H9 (cell line): Measurements from ENCODE around the gene SEMA3A. TPM values are rescaled to one million over a fixed set of nuclear protein-coding genes. Genes with fewer than 3 reads are reported as not detected.

Experiments
- DNase-seq: peaks from one replicate; pipeline ENCODE4 v3.0.0-alpha.2; 2017
- H2AFZ ChIP-seq: one replicate; pipeline ENCODE4 v1.6.1; 2013; ENCODE audit warnings: mild to moderate bottlenecking, low read length, control low read depth, moderate library complexity
- H2AK5ac ChIP-seq: 2 replicates; pipeline ENCODE4 v1.6.1; 2013; ENCODE audit warnings: low read length, control low read depth, mixed read lengths; ENCODE audit not compliant: insufficient read length
- H2BK120ac ChIP-seq: one replicate; pipeline ENCODE4 v1.6.1; 2013; ENCODE audit warnings: low read depth, mild to moderate bottlenecking, low read length, control low read depth, inconsistent platforms; ENCODE audit not compliant: poor library complexity, severe bottlenecking
- H2BK12ac ChIP-seq: 2 replicates; pipeline ENCODE4 v1.6.1; 2013; ENCODE audit warnings: low read length, control low read depth, mixed read lengths, low read depth; ENCODE audit not compliant: insufficient read length
- H2BK15ac ChIP-seq: 2 replicates; pipeline ENCODE4 v1.6.1; 2013; ENCODE audit warnings: low read depth, low read length, control low read depth
- H2BK20ac ChIP-seq: one replicate; pipeline ENCODE4 v1.6.1; 2013; ENCODE audit warnings: low read depth, mild to moderate bottlenecking, low read length, control low read depth, inconsistent platforms; ENCODE audit not compliant: poor library complexity, severe bottlenecking
- H2BK5ac ChIP-seq: 2 replicates; pipeline ENCODE4 v1.6.1; 2013; ENCODE audit warnings: low read length, control low read depth, mixed read lengths; ENCODE audit not compliant: insufficient read length
- H3K14ac ChIP-seq: 2 replicates; pipeline ENCODE4 v1.6.1; 2013; ENCODE audit warnings: low read length, control low read depth; ENCODE audit not compliant: insufficient read depth
- H3K18ac ChIP-seq: 2 replicates; pipeline ENCODE4 v1.6.1; 2013; ENCODE audit warnings: low read depth, mild to moderate bottlenecking, mixed read lengths, low read length, control low read depth; ENCODE audit not compliant: insufficient read length
- H3K23ac ChIP-seq: 2 replicates; pipeline ENCODE4 v1.6.1; 2013; ENCODE audit warnings: low read length, control low read depth, mixed read lengths, low read depth; ENCODE audit not compliant: insufficient read length
- H3K23me2 ChIP-seq: 2 replicates; pipeline ENCODE4 v1.6.1; 2013; ENCODE audit warnings: low read depth, mild to moderate bottlenecking, mixed read lengths, low read length, control low read depth; ENCODE audit not compliant: insufficient read length, poor library complexity, severe bottlenecking
- H3K27ac ChIP-seq: 2 replicates; pipeline ENCODE4 v1.5.1; 2013; ENCODE audit warnings: low read length, control low read depth, mixed read lengths, low read depth; ENCODE audit not compliant: insufficient read length
- H3K27me3 ChIP-seq: 2 replicates; pipeline ENCODE4 v1.6.1; 2013; ENCODE audit warnings: low read length, control low read depth, inconsistent platforms; ENCODE audit not compliant: insufficient read depth
- H3K4ac ChIP-seq: 2 replicates; pipeline ENCODE4 v1.6.1; 2013; ENCODE audit warnings: low read depth, mild to moderate bottlenecking, control low read depth, inconsistent platforms, low read length, moderate library complexity
- H3K4me1 ChIP-seq: 2 replicates; pipeline ENCODE4 v1.6.1; 2013; ENCODE audit warnings: low read length, control low read depth, inconsistent platforms; ENCODE audit not compliant: insufficient read depth
- H3K4me2 ChIP-seq: 2 replicates; pipeline ENCODE4 v1.6.1; 2013; ENCODE audit warnings: low read length, control low read depth, mixed read lengths; ENCODE audit not compliant: insufficient read length, insufficient read depth
- H3K56ac ChIP-seq: 2 replicates; pipeline ENCODE4 v1.6.1; 2013; ENCODE audit warnings: low read depth, mild to moderate bottlenecking, mixed read lengths, low read length, control low read depth; ENCODE audit not compliant: insufficient read length
- H3K79me1 ChIP-seq: 2 replicates; pipeline ENCODE4 v1.6.1; 2013; ENCODE audit warnings: low read depth, mild to moderate bottlenecking, moderate library complexity, low read length, control low read depth, inconsistent platforms; ENCODE audit not compliant: insufficient read depth, poor library complexity, severe bottlenecking
- H3K79me2 ChIP-seq: 2 replicates; pipeline ENCODE4 v1.6.1; 2013; ENCODE audit warnings: low read length, control low read depth, inconsistent platforms; ENCODE audit not compliant: insufficient read depth
- H3K9ac ChIP-seq: 2 replicates; pipeline ENCODE4 v1.6.1; 2013; ENCODE audit warnings: low read length, control low read depth, mixed read lengths; ENCODE audit not compliant: insufficient read length; ENCODE audit errors: extremely low read depth
- H3K9me3 ChIP-seq: one replicate; pipeline ENCODE4 v1.6.1; 2013; ENCODE audit warnings: low read depth, low read length, inconsistent platforms; ENCODE audit not compliant: control insufficient read depth
- H3T11ph ChIP-seq: one replicate; pipeline ENCODE4 v1.6.1; 2013; ENCODE audit warnings: mild to moderate bottlenecking, low read length, control low read depth, inconsistent platforms
- H4K20me1 ChIP-seq: one replicate; pipeline ENCODE4 v1.6.1; 2013; ENCODE audit not compliant: control insufficient read depth, insufficient read length, insufficient read depth
- H4K5ac ChIP-seq: 2 replicates; pipeline ENCODE4 v1.6.1; 2013; ENCODE audit warnings: low read depth, mild to moderate bottlenecking, mixed read lengths, low read length, control low read depth; ENCODE audit not compliant: insufficient read length
- H4K8ac ChIP-seq: replicated peaks from 2 replicates; pipeline ENCODE4 v1.6.1; 2013; ENCODE audit warnings: low read length, control low read depth, mixed read lengths, low read depth; ENCODE audit not compliant: insufficient read length
- H4K91ac ChIP-seq: 2 replicates; pipeline ENCODE4 v1.6.1; 2013; ENCODE audit warnings: low read depth, mild to moderate bottlenecking, moderate library complexity, mixed read lengths, low read length, control low read depth; ENCODE audit not compliant: insufficient read length
- H3K27ac Mint-ChIP-seq, 3 experiments: 2 replicates in 2 of 3; 3 replicates in 1 of 3; pipeline ENCODE4 v1.8.0; 2020 to 2021; ENCODE audit warnings: mixed read lengths in 3 of 3, mild to moderate bottlenecking in 1 of 3, moderate library complexity in 1 of 3
- H3K27me3 Mint-ChIP-seq: 2 replicates; pipeline ENCODE4 v1.8.0; 2021; ENCODE audit warnings: low read depth, mild to moderate bottlenecking, moderate library complexity, mixed read lengths
- H3K36me3 Mint-ChIP-seq, 3 experiments: 2 replicates in 2 of 3; 3 replicates in 1 of 3; pipeline ENCODE4 v1.8.0; 2020 to 2021; ENCODE audit warnings: low read depth in 3 of 3, mixed read lengths in 3 of 3; ENCODE audit not compliant: insufficient read depth in 1 of 3
- H3K4me1 Mint-ChIP-seq, 2 experiments: 2 replicates each; pipeline ENCODE4 v1.8.0; 2020; ENCODE audit warnings: mixed read lengths in 2 of 2
- H3K4me3 Mint-ChIP-seq, 2 experiments: 2 replicates in 1 of 2; 3 replicates in 1 of 2; pipeline ENCODE4 v1.8.0; 2020 to 2021; ENCODE audit warnings: mild to moderate bottlenecking in 2 of 2, mixed read lengths in 2 of 2, moderate library complexity in 1 of 2
- H3K9me3 Mint-ChIP-seq, 2 experiments: 2 replicates in 1 of 2; 3 replicates in 1 of 2; pipeline ENCODE4 v1.8.0; 2020; ENCODE audit warnings: mild to moderate bottlenecking in 2 of 2, mixed read lengths in 2 of 2, moderate library complexity in 1 of 2
- total RNA-seq: library from RNA; stranded (reverse); gene quantifications from 2 replicates; pipeline ENCODE4 v1.2.1, GENCODE V29; 2021
- TF ChIP-seq, protein P1 (sequence below): fragments of 200-600 bp; sonication (generic); conservative IDR thresholded peaks from 3 replicates; pipeline ENCODE4 v1.8.0; 2021; ENCODE audit warnings: antibody characterized with exemption, mild to moderate bottlenecking

The SEMA3A gene
- total RNA-seq, 1 experiment from 2014 or later = 60.0 TPM

DNA sequence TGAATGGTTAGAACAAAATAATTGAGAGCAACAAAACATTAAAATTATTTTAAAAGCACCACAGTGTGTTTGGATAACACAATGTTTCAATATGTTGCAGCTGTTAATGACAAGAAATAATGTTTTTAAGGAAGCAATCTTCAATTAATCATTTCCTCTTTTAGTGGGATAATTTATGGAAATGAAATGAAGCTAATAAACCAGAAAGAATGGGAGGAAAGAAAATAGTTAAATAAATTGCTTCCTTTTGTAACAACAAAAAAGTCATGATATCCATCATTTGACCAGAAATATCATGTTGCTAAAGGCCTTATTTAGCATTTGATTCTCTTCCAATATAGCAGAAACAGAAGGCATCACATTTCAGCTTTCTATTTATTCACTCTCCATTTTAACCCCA, 224.5 kb downstream of the SEMA3A start:
- Mint-ChIP-seq H3K27me3 (no peaks in the 10 kb centered on the region), H3K4me3 (no peak overlapping the region), H3K9me3 (no peaks in the 10 kb centered on the region), H3K4me1 (no peaks in the 10 kb centered on the region), H3K36me3 (peaks cover 6 to 8% (median 6%) of the 10 kb centered on the region in 3 experiments; a peak in 6 of 7 replicates), H3K27ac (no peak overlapping the region)
- Histone ChIP-seq H3T11ph (no peak overlapping the region), H2BK12ac (no peak overlapping the region), H3K4ac (no peak overlapping the region), H3K23me2 (no peaks in the 10 kb centered on the region), H3K56ac (no peak overlapping the region), H2AFZ (no peak overlapping the region), H2BK15ac (no peak overlapping the region), H4K5ac (no peak overlapping the region), H2BK20ac (no peak overlapping the region), H3K27ac (no peak overlapping the region), H3K23ac (no peak overlapping the region), H4K91ac (no peak overlapping the region), H3K79me1 (no peaks in the 10 kb centered on the region), H4K20me1 (no peaks in the 10 kb centered on the region), H4K8ac (no peak overlapping the region), H3K9me3 (no peaks in the 10 kb centered on the region), H3K27me3 (no peaks in the 10 kb centered on the region), H3K18ac (no peak overlapping the region), H3K4me2 (no peak overlapping the region), H3K4me1 (no peaks in the 10 kb centered on the region), H2BK5ac (no peak overlapping the region), H3K79me2 (no peaks in the 10 kb centered on the region), H3K9ac (no peak overlapping the region), H3K14ac (no peak overlapping the region), H2BK120ac (no peak overlapping the region), H2AK5ac (no peak overlapping the region)
- no peak for DNase-seq
- TF ChIP-seq, protein P1, sequence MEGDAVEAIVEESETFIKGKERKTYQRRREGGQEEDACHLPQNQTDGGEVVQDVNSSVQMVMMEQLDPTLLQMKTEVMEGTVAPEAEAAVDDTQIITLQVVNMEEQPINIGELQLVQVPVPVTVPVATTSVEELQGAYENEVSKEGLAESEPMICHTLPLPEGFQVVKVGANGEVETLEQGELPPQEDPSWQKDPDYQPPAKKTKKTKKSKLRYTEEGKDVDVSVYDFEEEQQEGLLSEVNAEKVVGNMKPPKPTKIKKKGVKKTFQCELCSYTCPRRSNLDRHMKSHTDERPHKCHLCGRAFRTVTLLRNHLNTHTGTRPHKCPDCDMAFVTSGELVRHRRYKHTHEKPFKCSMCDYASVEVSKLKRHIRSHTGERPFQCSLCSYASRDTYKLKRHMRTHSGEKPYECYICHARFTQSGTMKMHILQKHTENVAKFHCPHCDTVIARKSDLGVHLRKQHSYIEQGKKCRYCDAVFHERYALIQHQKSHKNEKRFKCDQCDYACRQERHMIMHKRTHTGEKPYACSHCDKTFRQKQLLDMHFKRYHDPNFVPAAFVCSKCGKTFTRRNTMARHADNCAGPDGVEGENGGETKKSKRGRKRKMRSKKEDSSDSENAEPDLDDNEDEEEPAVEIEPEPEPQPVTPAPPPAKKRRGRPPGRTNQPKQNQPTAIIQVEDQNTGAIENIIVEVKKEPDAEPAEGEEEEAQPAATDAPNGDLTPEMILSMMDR = no peak
